Neural cell (in vitro differentiated cells): ENCODE measurements around the gene KRTAP10-5. TPM values are rescaled to one million over a fixed set of nuclear protein-coding genes. Genes with fewer than 3 reads are reported as not detected.
"Not testable (repeated sequence)": the region's sequence is repeated elsewhere in the genome, so short reads cannot be mapped to it uniquely, and the experiment has no call there.

Source experiments
- H2AFZ ChIP-seq: fragments of 200-600, 300-800 bp; sonication (generic), shearing (Covaris generic); 2 replicates; pipeline ENCODE4 v1.6.0; 2014; ENCODE audit warnings: low read depth, mild to moderate bottlenecking, antibody characterized with exemption, low read length, moderate library complexity
- H3F3A ChIP-seq: fragments of 200-600 bp; shearing (Covaris generic); 2 replicates; pipeline ENCODE4 v1.6.1; 2016; ENCODE audit warnings: mild to moderate bottlenecking, moderate library complexity, mixed read lengths, antibody characterized with exemption, low read length; ENCODE audit not compliant: insufficient read depth, poor library complexity, severe bottlenecking
- H3K27ac ChIP-seq: fragments of 200-600, 300-800 bp; sonication (generic), shearing (Covaris generic); 2 replicates; pipeline ENCODE4 v1.5.1; 2014; ENCODE audit warnings: mild to moderate bottlenecking, low read length, moderate library complexity
- H3K27me3 ChIP-seq: fragments of 300-800, 200-600 bp; sonication (generic), shearing (Covaris generic); 2 replicates; pipeline ENCODE4 v1.6.0; 2014; ENCODE audit warnings: mild to moderate bottlenecking, low read depth, low read length, moderate library complexity; ENCODE audit not compliant: insufficient read depth
- H3K36me3 ChIP-seq: fragments of 300-800, 200-600 bp; sonication (generic), shearing (Covaris generic); 2 replicates; pipeline ENCODE4 v1.5.1; 2014; ENCODE audit warnings: mild to moderate bottlenecking, antibody characterized with exemption, low read length, moderate library complexity; ENCODE audit not compliant: insufficient read depth
- H3K4me2 ChIP-seq: fragments of 300-800, 200-600 bp; sonication (generic), shearing (Covaris generic); 2 replicates; pipeline ENCODE4 v1.6.0; 2014; ENCODE audit warnings: mild to moderate bottlenecking, low read length
- H3K4me3 ChIP-seq: fragments of 300-800, 200-600 bp; sonication (generic), shearing (Covaris generic); 2 replicates; pipeline ENCODE4 v1.5.1; 2014; ENCODE audit warnings: mild to moderate bottlenecking, low read length, moderate library complexity
- H3K79me2 ChIP-seq: fragments of 200-600 bp; shearing (Covaris generic); replicated peaks from 2 replicates; pipeline ENCODE4 v1.6.0; 2014; ENCODE audit warnings: mild to moderate bottlenecking, low read length, moderate library complexity; ENCODE audit not compliant: insufficient read depth
- H3K9ac ChIP-seq: fragments of 300-800, 200-600 bp; sonication (generic), shearing (Covaris generic); 2 replicates; pipeline ENCODE4 v1.6.1; 2016; ENCODE audit warnings: mild to moderate bottlenecking, low read length, mixed read lengths
- H3K9me2 ChIP-seq: fragments of 200-600 bp; shearing (Covaris generic); 2 replicates; pipeline ENCODE4 v1.6.1; 2016; ENCODE audit warnings: mild to moderate bottlenecking, low read length, mixed read lengths; ENCODE audit not compliant: insufficient read depth
- H3K9me3 ChIP-seq: fragments of 200-600, 300-800 bp; sonication (generic), shearing (Covaris generic); 2 replicates; pipeline ENCODE4 v1.6.1; 2016; ENCODE audit warnings: mild to moderate bottlenecking, mixed run types, low read length, moderate library complexity, mixed read lengths
- H4K20me1 ChIP-seq: fragments of 200-600 bp; shearing (Covaris generic); 2 replicates; pipeline ENCODE4 v1.6.1; 2016; ENCODE audit warnings: mild to moderate bottlenecking, mixed run types; ENCODE audit not compliant: insufficient read depth
- CTCF ChIP-seq: fragments of 450-650 bp; IDR thresholded peaks from 2 replicates; pipeline ENCODE4 v1.5.1; 2014; ENCODE audit warnings: antibody characterized with exemption, mild to moderate bottlenecking, moderate library complexity; ENCODE audit not compliant: poor library complexity, severe bottlenecking
- EP300 ChIP-seq: fragments of 450-650 bp; conservative IDR thresholded peaks from 2 replicates; pipeline ENCODE4 v1.6.1; 2014; ENCODE audit warnings: antibody characterized with exemption, mild to moderate bottlenecking, moderate library complexity; ENCODE audit not compliant: poor library complexity, severe bottlenecking
- EZH2 ChIP-seq: fragments of 200-600, 300-800 bp; shearing (Covaris generic), sonication (generic); IDR thresholded peaks from 2 replicates; pipeline ENCODE4 v1.6.1; 2014; ENCODE audit warnings: antibody characterized with exemption, low read length, borderline replicate concordance, mild to moderate bottlenecking; ENCODE audit not compliant: insufficient read depth, poor library complexity, severe bottlenecking
- MXI1 ChIP-seq: fragments of 450-650 bp; conservative IDR thresholded peaks from 2 replicates; pipeline ENCODE4 v1.6.1; 2014; ENCODE audit warnings: antibody characterized with exemption, mild to moderate bottlenecking; ENCODE audit not compliant: poor library complexity, severe bottlenecking
- POLR2AphosphoS5 ChIP-seq: IDR thresholded peaks from 2 replicates; pipeline ENCODE4 v1.6.1; 2012
- RAD21 ChIP-seq: fragments of 450-650 bp; conservative IDR thresholded peaks from 2 replicates; pipeline ENCODE4 v1.6.1; 2014; ENCODE audit warnings: antibody characterized with exemption, mild to moderate bottlenecking, moderate library complexity
- REST ChIP-seq: IDR thresholded peaks from 2 replicates; pipeline ENCODE4 v1.6.1; 2012; ENCODE audit warnings: borderline replicate concordance
- SMC3 ChIP-seq: fragments of 450-650 bp; conservative IDR thresholded peaks from 2 replicates; pipeline ENCODE4 v1.6.1; 2014; ENCODE audit warnings: antibody characterized with exemption, mild to moderate bottlenecking, moderate library complexity; ENCODE audit not compliant: poor library complexity
- TAF1 ChIP-seq: IDR thresholded peaks from 2 replicates; pipeline ENCODE4 v1.6.1; 2012; ENCODE audit warnings: low read depth
- polyA minus RNA-seq: library from RNA; depleted of rRNA, polyadenylated mRNA; stranded (reverse); fragments of >200 nt; gene quantifications from 2 replicates; pipeline ENCODE4 v1.2.3, GENCODE V29; 2014
- polyA plus RNA-seq: library from polyadenylated mRNA; depleted of rRNA; stranded (reverse); fragments of >200 nt; gene quantifications from 2 replicates; pipeline ENCODE4 v1.2.3, GENCODE V29; 2014

Gene KRTAP10-5
- not detected in 2 replicates for polyA plus RNA-seq
- polyA minus RNA-seq, result not detected in 2 replicates

DNA sequence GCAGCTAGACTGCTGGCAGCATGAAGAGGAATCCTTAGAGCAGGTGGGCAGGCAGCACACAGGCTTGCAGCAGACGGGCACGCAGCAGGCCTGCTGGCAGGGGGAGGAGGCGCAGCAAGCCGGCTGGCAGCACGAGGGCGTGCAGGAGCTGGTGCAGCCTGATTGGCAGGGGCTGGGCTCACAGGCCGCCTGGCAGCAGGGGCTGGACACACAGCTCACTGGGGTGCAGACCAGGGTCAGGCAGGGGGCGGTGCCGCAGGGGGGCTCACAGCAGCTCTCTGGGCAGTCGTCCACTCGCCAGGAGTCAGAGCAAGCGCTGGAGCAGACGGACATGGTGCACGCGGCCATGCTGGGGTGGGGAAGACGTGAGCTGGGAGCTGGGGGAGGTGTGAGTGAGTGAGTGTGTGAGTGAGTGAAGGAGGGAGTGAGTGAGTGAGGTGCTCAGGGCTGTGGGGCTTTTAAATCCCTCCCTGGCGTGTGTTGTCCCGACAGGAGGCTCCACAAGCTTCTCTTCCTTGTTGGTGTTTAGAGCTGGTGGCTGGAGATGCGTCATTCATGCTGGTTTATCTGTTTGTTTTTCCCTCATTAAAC is at the start of gene KRTAP10-5:
Gene KRTAP10-5 (minus strand): TSS at position 374 of the 591 bp plus-strand sequence. CDS start 26 bp downstream, at position 348.
- H3K4me2 ChIP-seq, H3F3A ChIP-seq, H3K27ac ChIP-seq, H3K4me3 ChIP-seq, H3K79me2 ChIP-seq, H4K20me1 ChIP-seq, H3K9ac ChIP-seq, H3K9me2 ChIP-seq, H2AFZ ChIP-seq, H3K27me3 ChIP-seq, H3K9me3 ChIP-seq, H3K36me3 ChIP-seq: not testable (repeated sequence)

- H3K27me3 ChIP-seq, result no peaks in the 10 kb centered on the region
- no peaks in the 10 kb centered on the region for H3K79me2 ChIP-seq
- no peak overlapping the region for H2AFZ ChIP-seq
- H3K9me3 ChIP-seq, result peaks cover 7% of the 10 kb centered on the region
- no peaks in the 10 kb centered on the region for H3F3A ChIP-seq
- H3K4me2 ChIP-seq, result no peak overlapping the region
- TF ChIP-seq POLR2AphosphoS5 (no peak), SMC3 (no peak), CTCF (no peak), RAD21 (no peak), EP300 (no peak), EZH2 (no peak), MXI1 (no peak), TAF1 (no peak), REST (no peak)
- no peak overlapping the region for H3K9ac ChIP-seq
- no peak overlapping the region for H3K27ac ChIP-seq
- no peak overlapping the region for H3K4me3 ChIP-seq
- no peaks in the 10 kb centered on the region for H3K36me3 ChIP-seq
- no peaks in the 10 kb centered on the region for H3K9me2 ChIP-seq
- no peaks in the 10 kb centered on the region for H4K20me1 ChIP-seq
These were observed 48.4 kb upstream of the KRTAP10-5 start for GRCh38 chr21:44628707-44629391.

- not testable (repeated sequence) for H3K27me3 ChIP-seq, H3K79me2 ChIP-seq, H3F3A ChIP-seq, H3K4me3 ChIP-seq, H2AFZ ChIP-seq, H3K9me2 ChIP-seq, H3K27ac ChIP-seq, H4K20me1 ChIP-seq, H3K36me3 ChIP-seq, H3K9ac ChIP-seq, H3K9me3 ChIP-seq, H3K4me2 ChIP-seq
These were observed 47.4 kb upstream of the KRTAP10-5 start for GRCh38 chr21:44627831-44628233.

DNA sequence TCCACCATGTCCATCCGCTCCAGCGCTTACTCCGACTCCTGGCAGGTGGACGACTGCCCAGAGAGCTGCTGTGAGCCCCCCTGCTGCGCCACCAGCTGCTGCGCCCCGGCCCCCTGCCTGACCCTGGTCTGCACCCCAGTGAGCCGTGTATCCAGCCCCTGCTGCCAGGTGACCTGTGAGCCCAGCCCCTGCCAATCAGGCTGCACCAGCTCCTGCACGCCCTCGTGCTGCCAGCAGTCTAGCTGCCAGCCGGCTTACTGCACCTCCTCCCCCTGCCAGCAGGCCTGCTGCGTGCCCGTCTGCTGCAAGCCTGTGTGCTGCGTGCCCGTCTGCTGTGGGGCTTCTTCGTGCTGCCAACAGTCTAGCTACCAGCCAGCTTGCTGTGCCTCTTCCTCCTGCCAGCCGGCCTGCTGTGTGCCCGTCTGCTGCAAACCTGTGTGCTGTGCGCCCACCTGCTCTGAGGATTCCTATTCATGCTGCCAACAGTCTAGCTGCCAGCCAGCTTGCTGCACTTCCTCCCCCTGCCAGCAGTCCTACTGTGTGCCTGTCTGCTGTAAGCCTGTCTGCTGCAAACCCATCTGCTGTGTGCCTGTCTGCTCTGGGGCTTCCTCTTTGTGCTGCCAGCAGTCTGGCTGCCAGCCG is 46.9 kb upstream of the KRTAP10-5 start:
- not testable (repeated sequence) for H3K9me2 ChIP-seq, H3K79me2 ChIP-seq, H2AFZ ChIP-seq

More for the DNA sequence above, 46.9 kb upstream of the KRTAP10-5 start:
- H3K27me3 ChIP-seq, H4K20me1 ChIP-seq, H3K36me3 ChIP-seq, H3K9me3 ChIP-seq, H3K4me3 ChIP-seq, H3K4me2 ChIP-seq, H3K27ac ChIP-seq, H3F3A ChIP-seq, H3K9ac ChIP-seq: not testable (repeated sequence)
